Lung (tissue), 12 donors: ENCODE data around the gene ALG14. TPM values are rescaled to one million over a fixed set of nuclear protein-coding genes. Genes with fewer than 3 reads are reported as not detected.

Source experiments
- ATAC-seq: fragments of 200-7000 bp; cut with Tn5 transposase; one replicate; pipeline ENCODE4 v1.9.1; 2020; ENCODE audit warnings: moderate number of reproducible peaks; ENCODE audit not compliant: insufficient read depth, low FRiP score
- DNase-seq, 3 donors: peaks; one replicate each; pipeline ENCODE4 v3.0.0-alpha.2; 2013 to 2017
- H3K27ac ChIP-seq, 2 donors: one replicate each; pipeline ENCODE4 v1.5.1; 2013; ENCODE audit warnings: mild to moderate bottlenecking in 2 of 2, moderate library complexity in 2 of 2, control low read depth in 1 of 2, inconsistent platforms in 1 of 2, low read depth in 1 of 2, low read length in 1 of 2
- H3K27me3 ChIP-seq, 3 donors: one replicate each; pipeline ENCODE4 v1.5.1; 2013; ENCODE audit warnings: low read length in 2 of 3; ENCODE audit not compliant: control insufficient read depth in 3 of 3, insufficient read depth in 3 of 3
- H3K36me3 ChIP-seq, 4 donors: one replicate each; pipeline ENCODE4 v1.5.1; 2013; ENCODE audit warnings: low read length in 4 of 4, mild to moderate bottlenecking in 1 of 4, moderate library complexity in 1 of 4; ENCODE audit not compliant: control insufficient read depth in 4 of 4, insufficient read depth in 4 of 4
- H3K4me1 ChIP-seq, 5 donors: one replicate each; pipeline ENCODE4 v1.5.1; 2013; ENCODE audit warnings: low read length in 5 of 5, mild to moderate bottlenecking in 2 of 5, moderate library complexity in 1 of 5; ENCODE audit not compliant: control insufficient read depth in 5 of 5, insufficient read depth in 5 of 5
- H3K4me3 ChIP-seq: one replicate; pipeline ENCODE4 v1.5.1; 2013; ENCODE audit warnings: mild to moderate bottlenecking, control low read depth, moderate library complexity
- H3K9ac ChIP-seq, 2 donors: one replicate each; pipeline ENCODE4 v1.5.1; 2013; ENCODE audit warnings: low read length in 2 of 2, control low read depth in 1 of 2; ENCODE audit not compliant: insufficient read depth in 1 of 2
- H3K9me3 ChIP-seq, 4 donors: one replicate each; pipeline ENCODE4 v1.5.1; 2013; ENCODE audit warnings: low read length in 3 of 4, mild to moderate bottlenecking in 1 of 4, moderate library complexity in 1 of 4; ENCODE audit not compliant: control insufficient read depth in 4 of 4, insufficient read depth in 3 of 4
- CTCF ChIP-seq: IDR thresholded peaks from 2 replicates; pipeline ENCODE4 v1.5.1; 2012; ENCODE audit warnings: mild to moderate bottlenecking; ENCODE audit errors: control extremely low read depth, extremely low read depth
- WGBS, 2 donors: extraction: QIAGEN DNeasy Blood & Tissue Kit; methylation state at CpG; one replicate each; pipeline ENCODE4 v1.1.7; 2013; 5-methylcytosine and 5-hydroxymethylcytosine counted together
- polyA plus RNA-seq, 2 donors: library from polyadenylated mRNA; stranded (reverse); fragments of 200-250 nt; gene quantifications; one replicate each; pipeline ENCODE4 v1.2.1, GENCODE V29; 2013
- total RNA-seq, 2 donors: library from RNA; depleted of rRNA in 1 of 2; stranded (reverse); fragments of >200 nt in 1 of 2; gene quantifications; one replicate each; pipeline ENCODE4 v1.2.1, GENCODE V29; 2014 to 2021
- donor health status: control.
- donor health status: control.
- donor health status: Bipolar disorder and iron deficiency.
- donor health status: healthy.
- donor health status: DM: yes; HTN: yes; CAD: no.

ALG14 gene
- total and polyA plus RNA-seq, 4 donors, result 0.97 to 7.5 (median 1.6) TPM

- peak; percentile 2 for TF ChIP-seq CTCF
- Histone ChIP-seq H3K27ac (peak overlapping the region; percentile 90 to 93), H3K4me3 (peak overlapping the region; percentile 64), H3K4me1 (peaks cover 0 to 17% (median 2%) of the 10 kb centered on the region in 5 donors), H3K9me3 (no peaks in the 10 kb centered on the region), H3K27me3 (peaks cover 0 to 16% (median 7%) of the 10 kb centered on the region in 3 donors), H3K36me3 (no peaks in the 10 kb centered on the region), H3K9ac (peak overlapping the region; percentile 32 to 72)
- peak; percentile 67 to 71 (median 70) for DNase-seq
- 2 to 3% methylated on average over 17 of the region's 17 CpGs for WGBS, 2 donors
- ATAC-seq, result peak; percentile 71
Measured at GRCh38 chr1:95116580-95117206, 43.9 kb upstream of the ALG14 start.

- TF ChIP-seq CTCF, result no peak
- no peak for DNase-seq
- H3K27me3 ChIP-seq, result peaks cover 0 to 19% (median 7%) of the 10 kb centered on the region in 3 donors
- WGBS, 2 donors, result 68 to 76% methylated on average over 3 of the region's 3 CpGs
- H3K9ac ChIP-seq, result no peak overlapping the region
- no peak overlapping the region for H3K4me3 ChIP-seq
- no peak overlapping the region for H3K27ac ChIP-seq
- H3K4me1 ChIP-seq, result peaks cover 0 to 11% (median 0%) of the 10 kb centered on the region in 5 donors
- no peaks in the 10 kb centered on the region for H3K9me3 ChIP-seq
- no peaks in the 10 kb centered on the region for H3K36me3 ChIP-seq
- ATAC-seq, result no peak
Measured at GRCh38 chr1:95115708-95116137, 43.0 kb upstream of the ALG14 start.

GRCh38 chr1:95113684-95114083 is 40.9 kb upstream of the ALG14 start:
- DNase-seq (no peak), ATAC-seq (no peak)
- H3K27me3 ChIP-seq, result peaks cover 0 to 16% (median 7%) of the 10 kb centered on the region in 3 donors
- 96 to 100% methylated on average over 1 of the region's 1 CpG for WGBS, 2 donors
- H3K27ac ChIP-seq, result no peak overlapping the region
- no peaks in the 10 kb centered on the region for H3K9me3 ChIP-seq
- H3K9ac ChIP-seq, result no peak overlapping the region
- peaks cover 0 to 10% (median 0%) of the 10 kb centered on the region in 5 donors for H3K4me1 ChIP-seq
- no peak for TF ChIP-seq CTCF
- no peak overlapping the region for H3K4me3 ChIP-seq
- H3K36me3 ChIP-seq, result no peaks in the 10 kb centered on the region
